ENCODE measurements around the gene PTPN4. TPM values are rescaled to one million over a fixed set of nuclear protein-coding genes. Genes with fewer than 3 reads are reported as not detected.
"Not testable (repeated sequence)": the region's sequence is repeated elsewhere in the genome, so short reads cannot be mapped to it uniquely, and the experiment has no call there.

Gene PTPN4
- total RNA-seq, 1 donor from 2014 or later, result 22.4 TPM

DNA sequence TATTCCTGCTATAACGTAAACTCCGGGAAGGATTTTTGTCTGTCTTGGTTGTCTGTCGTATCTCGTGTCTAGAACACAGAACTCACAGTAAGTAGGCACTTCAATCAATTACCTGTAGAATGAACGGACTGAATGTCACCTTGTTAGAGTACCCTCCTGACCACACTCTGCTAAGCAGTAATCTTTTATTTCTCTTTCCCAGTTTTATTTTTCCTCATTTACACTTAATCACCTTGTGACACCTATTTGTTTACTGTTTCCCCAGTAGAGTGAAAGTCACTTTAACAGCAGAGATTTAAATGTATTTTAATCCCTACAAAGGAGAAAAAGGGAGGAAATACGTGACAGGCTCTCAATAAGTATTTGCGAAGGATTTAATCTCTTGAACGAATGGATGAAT lies 252.6 kb downstream of the PTPN4 start:
- DNase-seq (ENCODE audit: low spot score) (no peak), ATAC-seq (no peak)

DNA sequence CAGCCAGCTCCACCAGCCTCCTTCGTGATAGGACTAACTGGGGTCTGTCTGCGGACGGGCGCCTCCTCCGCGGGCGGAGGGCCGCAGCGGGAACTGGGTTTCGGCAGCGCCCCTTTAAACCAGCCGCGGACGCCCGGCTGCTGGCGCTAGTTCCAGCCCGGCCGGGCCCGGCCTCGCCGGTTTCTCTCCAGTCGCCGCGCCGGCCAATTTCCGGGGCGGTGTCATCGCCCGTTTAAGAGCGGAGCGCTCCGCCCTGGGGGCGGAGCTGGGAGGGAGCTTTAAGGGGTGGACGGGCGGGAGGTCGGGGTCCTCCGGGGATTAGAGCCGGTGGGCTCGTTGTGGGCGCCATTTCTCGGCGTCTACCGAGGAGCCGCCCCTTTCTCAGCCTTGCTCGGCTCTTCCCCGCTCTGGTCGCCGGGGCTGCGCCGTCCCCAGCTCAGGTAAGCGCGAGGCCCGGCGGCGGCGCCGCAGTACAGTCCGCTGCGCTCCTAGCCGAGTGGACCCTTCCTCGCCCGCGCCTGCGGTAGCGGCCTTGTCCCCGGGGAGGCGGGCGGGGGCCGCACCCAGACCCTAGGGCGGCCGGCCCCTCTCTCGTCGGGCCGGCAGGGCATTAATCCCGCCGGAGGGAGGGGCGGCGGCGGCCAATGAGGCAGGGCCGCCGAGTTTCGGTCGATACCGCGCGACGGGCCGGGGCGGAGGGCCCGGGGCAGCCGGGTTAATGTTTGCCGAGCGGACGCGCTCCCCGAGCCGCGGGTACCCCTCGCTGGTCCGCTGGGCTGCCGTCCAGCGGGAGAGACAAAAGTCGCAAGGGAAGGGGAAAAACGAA lies 253.3 kb downstream of the PTPN4 start, which contains the start of gene EPB41L5:
Gene EPB41L5 (plus strand): TSS at position 307 of the 826 bp plus-strand sequence. CDS start 6,008 bp downstream, outside the sequence.
- peak; percentile 87 for ATAC-seq
- DNase-seq (ENCODE audit: low spot score), result peak; percentile 96

DNA sequence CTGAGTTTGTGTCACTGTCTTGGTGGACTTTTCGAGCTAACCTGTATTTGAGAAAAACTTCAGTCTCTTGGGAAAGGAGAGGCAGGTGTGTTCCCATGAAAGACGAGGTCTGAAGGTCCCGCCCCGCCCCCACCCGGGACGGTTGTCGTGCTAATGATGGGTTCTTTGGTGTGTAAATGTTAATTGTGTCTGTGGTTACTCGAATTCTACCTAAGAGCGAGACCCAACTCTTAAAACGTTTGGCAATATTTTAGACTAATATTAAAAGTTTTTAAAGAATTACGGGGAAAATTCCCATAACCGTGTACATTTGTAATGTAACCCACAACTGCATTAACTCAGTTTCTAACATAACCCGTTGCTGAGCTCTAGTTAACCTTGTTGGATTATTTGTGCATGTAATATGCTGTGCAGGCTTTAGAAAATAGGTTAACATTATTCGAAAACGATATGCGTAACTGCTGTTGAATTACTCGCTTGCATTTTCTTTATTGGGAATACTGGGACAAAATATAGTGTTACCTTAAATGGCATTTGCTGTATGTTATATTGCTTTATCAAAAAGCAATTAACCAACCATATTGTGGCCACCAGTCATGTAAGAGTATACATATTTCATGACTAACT lies 254.0 kb downstream of the PTPN4 start:
- DNase-seq (ENCODE audit: low spot score) (no peak), ATAC-seq (peak; percentile 16)

DNA sequence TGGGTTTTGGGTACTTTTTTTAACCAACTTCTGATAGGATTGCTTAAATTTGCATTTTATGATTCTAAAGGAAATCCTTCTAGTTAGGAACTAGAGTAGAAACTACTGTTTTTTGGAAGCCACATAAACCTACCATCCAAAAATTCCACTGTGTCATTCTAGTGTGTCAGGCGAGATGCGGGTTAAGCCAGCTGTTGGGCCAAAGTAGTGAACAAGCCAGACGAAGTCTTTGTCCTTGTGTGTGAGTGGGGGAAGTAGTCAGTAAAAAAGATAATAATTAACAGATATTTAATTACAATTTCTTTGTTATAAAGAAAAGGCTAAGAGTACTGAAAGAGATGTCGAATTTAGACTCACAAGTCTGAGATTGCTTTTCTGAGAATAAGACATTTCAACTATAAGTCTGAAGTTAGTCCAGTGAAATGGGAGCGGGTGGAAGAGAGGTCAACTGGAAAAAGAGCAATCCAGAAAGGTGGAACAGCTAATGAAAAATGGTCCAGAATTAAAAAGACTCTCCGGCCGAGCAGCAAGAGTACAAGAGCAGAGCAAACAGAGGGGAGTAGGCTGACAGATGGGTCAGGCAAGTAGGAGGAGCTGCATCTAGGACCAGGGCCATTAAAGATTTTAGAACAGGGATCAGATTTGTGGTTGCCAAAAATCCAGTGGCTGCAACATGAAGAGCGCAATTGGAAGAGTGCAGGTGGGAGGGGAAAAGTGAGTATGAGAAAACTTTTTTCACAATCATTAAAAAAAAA lies 254.7 kb downstream of the PTPN4 start:
- ATAC-seq (peak; percentile 53), DNase-seq (ENCODE audit: low spot score) (peak; percentile 70)

DNA sequence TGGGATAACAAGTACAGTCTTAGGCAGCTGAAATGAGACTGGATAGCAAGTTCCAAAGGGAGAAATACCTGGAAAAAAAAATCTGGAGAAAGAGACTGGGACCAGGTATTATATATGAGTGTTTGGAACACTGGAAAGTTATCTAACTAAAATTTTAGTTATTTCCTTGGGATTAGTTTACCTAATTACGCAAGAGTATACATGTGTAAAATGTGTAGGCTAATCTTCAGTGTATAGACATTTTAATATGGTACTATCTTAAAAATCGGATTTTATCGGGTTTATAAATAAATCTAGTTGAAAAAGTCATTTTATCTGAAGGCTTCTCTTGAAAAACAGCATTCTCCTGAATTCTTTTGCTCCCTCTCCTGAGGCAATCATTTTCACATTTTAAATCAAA lies 257.1 kb downstream of the PTPN4 start:
- ATAC-seq, result no peak
- DNase-seq (ENCODE audit: low spot score), result no peak

DNA sequence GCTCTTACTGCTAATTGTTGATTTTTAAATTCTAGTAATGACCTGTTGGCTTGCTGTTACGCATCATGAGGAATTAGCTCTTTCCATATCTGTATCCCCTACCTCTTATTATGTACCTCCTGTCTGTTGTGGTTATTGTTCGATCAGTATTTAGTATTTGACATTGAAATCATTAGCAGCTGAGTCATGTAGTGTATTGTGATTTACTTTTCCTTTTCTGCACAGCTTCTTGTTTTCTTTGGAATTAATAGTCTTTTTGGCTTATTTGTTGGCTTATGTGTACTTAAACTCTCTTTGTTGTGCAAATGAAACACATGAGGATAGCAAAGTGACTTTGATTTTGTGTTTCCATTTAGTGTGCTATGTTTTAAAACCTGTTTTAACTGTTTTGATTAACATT lies 257.5 kb downstream of the PTPN4 start:
- DNase-seq (ENCODE audit: low spot score), result no peak
- ATAC-seq, result no peak

DNA sequence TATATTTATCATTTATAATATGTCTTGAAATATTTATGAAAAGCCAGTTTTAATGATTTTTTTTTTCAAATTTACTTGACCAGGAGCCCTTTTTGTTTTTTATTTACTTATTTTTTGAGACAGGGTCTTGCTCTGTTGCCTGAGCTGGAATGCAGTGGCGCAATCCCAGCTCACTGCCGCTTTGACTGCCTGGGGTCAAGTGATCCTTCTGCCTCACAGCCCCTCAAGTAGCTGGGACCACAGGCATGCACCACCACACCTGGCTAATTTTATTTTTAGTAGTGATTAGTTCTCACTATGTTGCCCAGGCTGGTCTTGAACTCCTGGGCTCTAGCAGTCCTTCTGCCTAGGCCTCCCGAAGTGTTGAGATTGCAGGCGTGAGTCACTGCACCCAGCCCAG lies 258.8 kb downstream of the PTPN4 start:
- ATAC-seq, result no peak

DNA sequence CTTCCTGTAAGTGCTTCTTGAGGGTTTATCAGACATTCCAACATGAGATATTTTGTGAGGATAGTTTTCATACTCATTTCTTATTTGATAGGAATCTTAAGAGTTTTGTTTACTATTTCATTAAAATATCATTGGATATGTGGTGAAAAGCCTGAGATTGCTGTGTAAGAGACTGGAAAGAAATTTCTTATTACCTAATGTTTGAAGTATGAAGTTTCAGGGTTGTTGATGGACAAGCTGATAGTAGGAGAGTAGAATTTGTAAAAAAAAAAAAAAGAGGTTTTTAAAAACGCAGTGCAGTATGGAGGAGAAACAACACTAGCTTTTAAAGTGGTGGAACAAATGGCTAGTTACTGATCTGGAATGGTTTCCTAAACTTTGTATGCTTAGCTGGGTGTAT lies 260.8 kb downstream of the PTPN4 start:
- DNase-seq (ENCODE audit: low spot score), result no peak
- no peak for ATAC-seq

More for the DNA sequence above, 258.8 kb downstream of the PTPN4 start:
- DNase-seq (ENCODE audit: low spot score), result no peak

DNA sequence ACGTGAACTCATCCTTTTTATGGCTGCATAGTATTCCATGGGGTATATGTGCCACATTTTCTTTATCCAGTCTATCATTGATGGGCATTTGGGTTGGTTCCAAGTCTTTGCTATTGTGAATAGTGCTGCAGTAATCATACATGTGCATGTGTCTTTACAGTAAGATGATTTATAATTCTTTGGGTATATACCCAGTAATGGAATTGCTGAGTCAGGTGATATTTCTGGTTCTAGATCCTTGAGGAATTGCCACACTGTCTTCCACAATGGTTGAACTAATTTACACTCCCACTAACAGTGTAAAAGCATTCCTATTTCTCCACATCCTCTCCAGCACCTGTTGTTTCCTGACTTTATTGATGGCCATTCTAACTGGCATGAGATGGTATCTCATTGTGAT lies 262.8 kb downstream of the PTPN4 start:
- not testable (repeated sequence) for DNase-seq (ENCODE audit: low spot score); ATAC-seq

DNA sequence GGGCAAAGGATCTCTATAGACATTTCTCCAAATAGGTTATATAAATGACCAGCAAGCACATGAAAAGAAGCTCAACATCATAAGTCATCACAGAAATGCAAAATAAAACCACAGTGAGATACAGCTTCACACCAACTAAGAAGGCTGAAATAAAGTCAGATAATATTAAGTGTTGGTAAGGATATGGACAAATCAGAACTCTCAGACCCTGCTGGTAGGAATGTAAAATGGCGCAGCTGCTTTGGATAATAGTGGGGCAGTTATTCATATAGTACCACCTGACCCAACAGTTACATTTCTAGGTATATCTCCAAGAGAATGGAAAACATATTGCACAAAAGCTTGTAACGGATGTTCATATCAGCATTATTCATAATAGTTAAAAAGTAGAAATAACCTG lies 267.2 kb downstream of the PTPN4 start:
- DNase-seq (ENCODE audit: low spot score) (no peak), ATAC-seq (no peak)

DNA sequence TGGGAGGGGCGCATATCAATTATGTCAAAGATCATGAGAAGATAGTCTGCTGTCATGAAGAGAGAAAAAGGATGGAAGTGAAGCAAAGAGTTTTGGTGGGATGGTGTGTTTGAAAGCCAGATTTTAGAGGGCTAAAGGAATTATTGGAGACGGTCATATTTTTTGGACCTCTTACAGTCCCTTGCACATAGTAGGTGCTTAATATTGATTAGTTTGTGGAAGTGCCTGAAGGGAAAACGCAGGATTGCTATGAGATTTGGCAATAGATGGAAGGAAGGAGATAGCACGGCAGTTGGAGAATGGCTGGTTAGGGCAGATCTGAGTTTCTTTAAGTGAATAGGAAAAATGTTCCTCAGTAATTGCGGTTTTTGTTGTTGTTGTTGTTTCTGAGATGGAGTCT lies 269.1 kb downstream of the PTPN4 start:
- no peak for ATAC-seq
- DNase-seq (ENCODE audit: low spot score), result no peak

DNA sequence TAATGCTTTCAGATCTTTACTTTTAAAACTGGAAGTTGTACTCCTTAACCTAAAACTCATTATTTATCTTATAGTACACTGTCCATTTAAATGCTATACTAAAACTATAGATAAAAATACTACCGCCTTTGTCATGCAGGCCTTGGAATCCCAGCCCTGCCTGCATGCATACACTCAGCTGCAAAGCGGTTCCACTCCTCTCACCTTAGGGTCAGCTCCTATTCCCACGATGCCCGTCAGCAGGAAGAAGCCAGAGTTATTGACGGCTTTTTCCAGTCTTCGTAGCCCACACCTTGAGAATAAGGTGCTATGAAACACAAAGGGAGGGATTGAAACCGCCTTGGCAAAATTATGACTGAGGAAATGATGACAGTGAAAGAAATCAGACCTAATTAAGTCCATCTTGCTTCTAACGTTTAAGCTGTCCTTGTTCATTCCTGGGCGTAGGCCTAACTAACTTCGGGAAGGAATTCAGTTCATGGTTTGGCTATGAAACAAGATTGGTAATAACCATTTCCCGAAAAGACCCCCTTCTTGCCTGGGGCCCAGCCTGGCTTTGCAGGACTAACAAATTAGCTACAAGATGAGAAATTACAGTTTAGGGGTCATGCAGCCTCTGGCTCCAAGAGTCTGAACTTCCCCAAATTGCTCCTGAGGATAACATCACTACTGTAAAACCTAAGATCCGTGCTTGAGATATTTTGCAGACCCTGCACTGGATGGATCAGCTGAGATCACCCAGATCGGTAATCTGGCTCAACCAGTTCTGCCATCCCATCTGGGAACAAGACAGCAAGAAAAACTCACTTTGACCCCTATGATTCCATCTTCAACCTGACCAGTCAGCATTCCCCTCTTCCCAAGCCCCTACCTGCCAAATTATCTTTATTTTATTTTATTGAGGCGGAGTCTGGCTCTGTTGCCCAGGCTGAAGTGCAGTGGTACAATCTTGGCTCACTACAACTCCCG lies 270.2 kb downstream of the PTPN4 start:
- ATAC-seq (no peak), DNase-seq (ENCODE audit: low spot score) (no peak)

DNA sequence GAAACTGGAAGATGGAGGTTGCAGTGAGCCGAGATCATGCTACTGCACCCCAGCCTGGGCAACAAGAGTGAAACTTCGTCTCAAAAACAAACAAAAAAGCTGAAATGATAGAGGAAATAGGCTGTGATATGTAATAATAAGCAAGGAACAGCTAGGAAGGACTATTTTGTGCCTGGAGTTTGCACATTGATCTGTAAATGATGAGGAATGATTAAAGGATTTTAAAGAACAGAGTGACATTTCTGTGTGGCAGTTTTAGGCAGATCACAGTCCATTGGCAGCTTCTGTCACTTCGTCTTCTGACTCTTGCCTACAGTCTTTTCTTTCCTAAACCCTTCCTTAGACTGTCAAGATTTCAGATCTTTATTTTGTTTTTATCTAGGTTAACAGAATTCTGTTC lies 272.6 kb downstream of the PTPN4 start:
- ATAC-seq, result peak; percentile 79

More for the DNA sequence above, 272.6 kb downstream of the PTPN4 start:
- no peak for DNase-seq (ENCODE audit: low spot score)

Other genes starting within 250 kb of the PTPN4 start
- gene SCTR, start 235.4 kb upstream of the PTPN4 start, total RNA-seq, result 0.10 TPM
- 1.2 TPM for gene CFAP221, start 215.5 kb upstream of the PTPN4 start, total RNA-seq
- gene TMEM177, start 80.7 kb upstream of the PTPN4 start, total RNA-seq, result 18.4 TPM

All from left lobe of liver (tissue), 2 donors.